ENCODE measurements around the gene TDRD9.

The TDRD9 gene

DNA sequence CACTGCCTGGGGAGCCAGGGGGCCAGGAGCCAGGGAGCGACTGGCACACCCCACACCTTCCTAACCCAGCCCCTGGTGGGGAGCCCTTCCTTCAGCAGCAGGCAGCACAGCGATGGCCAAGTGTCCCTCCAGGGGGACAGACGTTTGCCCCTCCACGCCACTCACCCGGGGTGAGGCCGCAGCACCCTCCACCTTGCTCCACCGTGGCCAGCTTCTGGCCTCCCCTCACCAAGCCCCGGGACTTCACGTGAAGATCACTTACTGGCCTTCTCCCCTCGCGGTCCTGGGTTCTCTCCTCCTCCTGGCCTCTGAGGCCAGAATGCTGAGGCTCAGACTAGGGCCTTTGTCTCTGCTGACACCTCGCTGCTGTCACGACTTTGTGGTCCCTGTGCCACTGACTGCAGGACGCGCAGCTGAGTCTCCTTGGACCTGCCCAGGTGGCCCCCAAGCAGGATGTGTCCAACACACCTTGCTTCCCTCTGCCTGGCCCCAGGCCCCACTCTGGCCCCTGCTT, 153.8 kb downstream of the TDRD9 start:
- H3K27ac ChIP-seq, result no peak overlapping the region
- TF ChIP-seq, protein P1, sequence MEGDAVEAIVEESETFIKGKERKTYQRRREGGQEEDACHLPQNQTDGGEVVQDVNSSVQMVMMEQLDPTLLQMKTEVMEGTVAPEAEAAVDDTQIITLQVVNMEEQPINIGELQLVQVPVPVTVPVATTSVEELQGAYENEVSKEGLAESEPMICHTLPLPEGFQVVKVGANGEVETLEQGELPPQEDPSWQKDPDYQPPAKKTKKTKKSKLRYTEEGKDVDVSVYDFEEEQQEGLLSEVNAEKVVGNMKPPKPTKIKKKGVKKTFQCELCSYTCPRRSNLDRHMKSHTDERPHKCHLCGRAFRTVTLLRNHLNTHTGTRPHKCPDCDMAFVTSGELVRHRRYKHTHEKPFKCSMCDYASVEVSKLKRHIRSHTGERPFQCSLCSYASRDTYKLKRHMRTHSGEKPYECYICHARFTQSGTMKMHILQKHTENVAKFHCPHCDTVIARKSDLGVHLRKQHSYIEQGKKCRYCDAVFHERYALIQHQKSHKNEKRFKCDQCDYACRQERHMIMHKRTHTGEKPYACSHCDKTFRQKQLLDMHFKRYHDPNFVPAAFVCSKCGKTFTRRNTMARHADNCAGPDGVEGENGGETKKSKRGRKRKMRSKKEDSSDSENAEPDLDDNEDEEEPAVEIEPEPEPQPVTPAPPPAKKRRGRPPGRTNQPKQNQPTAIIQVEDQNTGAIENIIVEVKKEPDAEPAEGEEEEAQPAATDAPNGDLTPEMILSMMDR (IDR thresholded peaks at IDR 0.05), result no peak
- TF ChIP-seq ZFX (IDR thresholded peaks at IDR 0.05; ENCODE audit: borderline replicate concordance), result no peak

DNA sequence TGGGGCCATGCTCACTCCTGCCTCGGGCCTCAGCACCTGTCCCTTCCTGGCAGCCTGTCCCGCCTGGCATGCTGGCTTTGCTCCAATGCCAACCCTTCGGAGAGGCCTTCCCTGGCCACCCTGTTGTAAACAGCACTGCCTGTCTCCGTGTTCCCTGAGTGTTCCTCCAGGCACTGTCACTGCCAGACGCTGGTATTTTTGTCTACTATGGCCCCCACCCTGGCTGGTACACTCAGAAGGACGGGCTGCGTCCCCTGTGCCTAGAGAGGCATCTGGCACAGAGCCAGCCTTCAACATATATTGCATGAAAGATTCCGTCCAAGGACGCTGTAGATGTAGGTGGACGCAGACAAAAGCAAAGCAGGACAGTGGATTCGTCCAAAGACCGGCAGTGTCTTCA, 154.6 kb downstream of the TDRD9 start:
- TF ChIP-seq ZFX (IDR thresholded peaks at IDR 0.05; ENCODE audit: borderline replicate concordance), result no peak
- TF ChIP-seq, protein P1 (IDR thresholded peaks at IDR 0.05), result no peak

DNA sequence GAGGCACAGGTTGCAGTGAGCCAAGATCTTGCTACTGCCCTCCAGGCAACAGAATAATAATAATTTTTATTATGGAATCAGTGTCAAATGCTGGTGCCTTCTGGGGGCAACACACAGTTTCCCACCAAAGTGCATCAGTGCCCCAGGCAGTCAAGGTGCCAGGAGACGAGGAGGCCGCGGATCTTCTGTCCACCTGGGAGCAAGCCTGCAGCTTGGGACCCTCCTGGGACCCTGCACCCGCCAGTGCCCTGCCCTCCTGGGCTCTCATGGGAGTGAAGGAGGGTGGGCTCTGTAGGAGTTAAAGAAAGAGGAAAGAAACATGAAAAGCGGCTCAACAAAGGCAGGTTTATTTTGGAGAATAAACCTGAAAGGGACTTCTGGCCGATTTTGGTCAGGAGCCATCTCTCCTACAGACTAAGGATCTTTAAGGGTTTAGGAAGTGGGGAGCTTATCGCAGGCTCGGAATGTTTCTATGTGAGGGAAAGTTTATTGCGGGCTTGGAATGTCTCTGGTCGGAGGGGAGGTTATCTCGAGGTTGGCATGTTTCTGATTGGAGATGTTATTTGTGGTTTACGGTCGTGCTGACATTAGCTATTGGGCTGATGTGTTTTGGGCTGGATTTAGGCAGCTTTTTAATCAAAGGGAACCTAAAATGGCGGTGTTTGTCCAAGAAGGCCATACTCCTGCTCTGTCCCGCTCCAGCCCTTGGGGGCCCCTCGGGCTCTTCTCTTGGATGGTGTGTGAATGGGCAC, 156.2 kb downstream of the TDRD9 start:
- no peak for TF ChIP-seq ZFX (IDR thresholded peaks at IDR 0.05; ENCODE audit: borderline replicate concordance)
- TF ChIP-seq, protein P1 (IDR thresholded peaks at IDR 0.05), result no peak
- H3K27ac ChIP-seq, result no peak overlapping the region

More for the DNA sequence above, 154.6 kb downstream of the TDRD9 start:
- H3K27ac ChIP-seq, result no peak overlapping the region

DNA sequence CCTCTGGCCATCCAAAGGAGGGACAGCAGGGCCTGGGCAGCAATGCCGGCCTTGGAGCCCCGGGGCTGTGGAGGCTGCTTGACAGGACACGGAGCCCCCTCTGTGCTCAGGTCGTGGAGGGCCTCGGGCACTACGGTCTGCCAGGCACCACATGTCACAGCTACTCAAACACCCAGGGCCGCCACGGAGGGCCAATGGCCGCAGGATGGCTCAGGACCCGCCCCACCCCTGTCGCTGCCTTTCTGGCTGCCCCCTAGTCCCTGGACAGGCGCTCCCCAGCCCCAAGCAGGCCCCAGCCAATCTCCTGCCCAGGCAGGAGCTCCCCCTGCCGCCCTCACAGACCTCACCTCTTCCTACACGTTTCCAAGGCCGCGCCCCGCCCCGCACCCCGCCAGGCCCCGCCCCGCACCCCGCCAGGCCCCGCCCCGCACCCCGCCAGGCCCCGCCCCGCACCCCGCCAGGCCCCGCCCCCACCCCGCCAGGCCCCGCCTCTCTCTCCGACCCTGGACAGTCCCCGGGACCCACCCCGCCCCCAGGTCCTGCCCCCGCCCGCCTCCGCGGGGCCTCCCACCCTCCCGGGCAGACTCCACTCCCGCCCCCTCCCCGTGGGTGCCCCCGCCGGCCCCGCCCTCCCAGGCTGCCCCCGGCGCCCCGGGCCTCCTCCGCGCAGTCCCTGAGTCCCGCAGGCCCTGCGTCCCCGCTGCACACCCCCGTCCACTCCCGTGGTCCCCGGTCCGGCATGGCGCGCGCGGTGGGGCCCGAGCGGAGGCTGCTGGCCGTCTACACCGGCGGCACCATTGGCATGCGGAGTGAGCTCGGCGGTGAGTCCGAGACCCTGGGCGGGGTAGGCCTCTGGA, 157.0 kb downstream of the TDRD9 start, which contains the start of gene ASPG:
Gene ASPG (plus strand): TSS at position 669 of the 857 bp plus-strand sequence. CDS start 71 bp downstream, at position 740.
- no peak within 1 kb of the TSS for H3K27ac ChIP-seq
- TF ChIP-seq, protein P1 (IDR thresholded peaks at IDR 0.05), result no peak
- TF ChIP-seq ZFX (IDR thresholded peaks at IDR 0.05; ENCODE audit: borderline replicate concordance), result no peak

DNA sequence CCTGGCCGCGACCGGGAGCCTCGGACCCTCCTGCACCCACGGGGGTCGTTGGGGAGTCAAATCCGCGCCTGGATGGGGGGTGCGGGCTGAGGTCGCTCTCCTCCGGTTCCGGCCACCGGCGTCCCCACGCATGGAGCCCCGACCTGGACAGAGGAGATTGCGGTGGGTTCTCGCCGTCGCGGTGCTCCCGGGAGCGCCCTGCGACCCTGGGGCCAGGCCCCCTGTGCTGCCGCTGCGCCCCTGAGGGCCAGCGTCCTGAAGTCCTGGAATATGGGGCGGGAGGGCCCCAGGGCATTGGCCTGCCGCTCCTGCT, 157.6 kb downstream of the TDRD9 start:
- no peak for TF ChIP-seq ZFX (IDR thresholded peaks at IDR 0.05; ENCODE audit: borderline replicate concordance)
- TF ChIP-seq, protein P1 (IDR thresholded peaks at IDR 0.05), result no peak
- no peak overlapping the region for H3K27ac ChIP-seq

DNA sequence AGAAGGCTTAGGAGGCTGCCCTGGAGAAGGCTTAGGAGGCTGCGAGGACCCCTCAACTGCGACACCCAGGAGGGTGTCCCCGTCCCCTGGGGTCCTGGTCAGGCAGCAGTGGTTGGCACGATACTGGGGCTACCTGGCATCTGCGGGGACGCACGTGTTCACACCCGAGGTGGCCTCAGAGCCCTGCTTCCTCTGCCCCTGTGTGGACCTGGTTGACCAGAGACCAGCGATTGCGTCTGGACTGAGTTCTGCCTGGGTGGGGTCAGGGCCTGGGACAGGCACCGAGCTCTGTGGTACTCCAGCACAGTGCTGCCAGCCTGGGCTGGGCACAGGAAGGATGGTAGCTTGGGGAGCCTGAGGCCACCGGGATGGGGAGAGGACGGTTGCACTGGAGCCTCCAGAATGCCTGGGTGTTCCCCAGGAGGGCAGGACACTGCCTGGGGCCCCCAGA, 158.0 kb downstream of the TDRD9 start:
- TF ChIP-seq, protein P1 (IDR thresholded peaks at IDR 0.05), result no peak
- no peak for TF ChIP-seq ZFX (IDR thresholded peaks at IDR 0.05; ENCODE audit: borderline replicate concordance)
- no peak overlapping the region for H3K27ac ChIP-seq
